Neutrophil (primary cell): ENCODE results near the gene GNAS-AS1.
"Not testable (repeated sequence)": the region's sequence is repeated elsewhere in the genome, so short reads cannot be mapped to it uniquely, and the experiment has no call there.

Source experiments
- H3K27ac ChIP-seq: fragments of 200-600 bp; sonication (generic); 2 replicates; pipeline ENCODE4 v1.5.1; 2016; ENCODE audit warnings: mild to moderate bottlenecking, moderate library complexity
- H3K27me3 ChIP-seq: fragments of 200-600 bp; sonication (generic); 2 replicates; pipeline ENCODE4 v1.6.0; 2016; ENCODE audit warnings: mild to moderate bottlenecking
- H3K36me3 ChIP-seq: fragments of 200-600 bp; sonication (generic); 2 replicates; pipeline ENCODE4 v1.5.1; 2017
- H3K4me1 ChIP-seq, 2 experiments: fragments of 200-600 bp in 1 of 2; sonication (generic) in 1 of 2; 1 replicate in 1 of 2; 2 replicates in 1 of 2; pipeline versions ENCODE4 v1.5.1 to v1.6.1; 2013 to 2016; ENCODE audit warnings: low read depth in 1 of 2, low read length in 1 of 2, mild to moderate bottlenecking in 1 of 2, moderate library complexity in 1 of 2; ENCODE audit not compliant: control insufficient read depth in 1 of 2, insufficient read depth in 1 of 2
- H3K4me3 ChIP-seq, 2 experiments: fragments of 200-600 bp in 1 of 2; sonication (generic) in 1 of 2; 1 replicate in 1 of 2; 2 replicates in 1 of 2; pipeline ENCODE4 v1.5.1; 2013 to 2016; ENCODE audit warnings: low read depth in 1 of 2, low read length in 1 of 2, mild to moderate bottlenecking in 1 of 2, moderate library complexity in 1 of 2
- H3K9me3 ChIP-seq: fragments of 200-600 bp; sonication (generic); 2 replicates; pipeline ENCODE4 v1.5.1; 2016
- TF ChIP-seq, protein P1 (sequence below): fragments of 200-600 bp; sonication (generic); IDR thresholded peaks from 2 replicates; pipeline ENCODE4 v1.5.1; 2016; ENCODE audit warnings: antibody characterized with exemption

Gene GNAS-AS1

DNA sequence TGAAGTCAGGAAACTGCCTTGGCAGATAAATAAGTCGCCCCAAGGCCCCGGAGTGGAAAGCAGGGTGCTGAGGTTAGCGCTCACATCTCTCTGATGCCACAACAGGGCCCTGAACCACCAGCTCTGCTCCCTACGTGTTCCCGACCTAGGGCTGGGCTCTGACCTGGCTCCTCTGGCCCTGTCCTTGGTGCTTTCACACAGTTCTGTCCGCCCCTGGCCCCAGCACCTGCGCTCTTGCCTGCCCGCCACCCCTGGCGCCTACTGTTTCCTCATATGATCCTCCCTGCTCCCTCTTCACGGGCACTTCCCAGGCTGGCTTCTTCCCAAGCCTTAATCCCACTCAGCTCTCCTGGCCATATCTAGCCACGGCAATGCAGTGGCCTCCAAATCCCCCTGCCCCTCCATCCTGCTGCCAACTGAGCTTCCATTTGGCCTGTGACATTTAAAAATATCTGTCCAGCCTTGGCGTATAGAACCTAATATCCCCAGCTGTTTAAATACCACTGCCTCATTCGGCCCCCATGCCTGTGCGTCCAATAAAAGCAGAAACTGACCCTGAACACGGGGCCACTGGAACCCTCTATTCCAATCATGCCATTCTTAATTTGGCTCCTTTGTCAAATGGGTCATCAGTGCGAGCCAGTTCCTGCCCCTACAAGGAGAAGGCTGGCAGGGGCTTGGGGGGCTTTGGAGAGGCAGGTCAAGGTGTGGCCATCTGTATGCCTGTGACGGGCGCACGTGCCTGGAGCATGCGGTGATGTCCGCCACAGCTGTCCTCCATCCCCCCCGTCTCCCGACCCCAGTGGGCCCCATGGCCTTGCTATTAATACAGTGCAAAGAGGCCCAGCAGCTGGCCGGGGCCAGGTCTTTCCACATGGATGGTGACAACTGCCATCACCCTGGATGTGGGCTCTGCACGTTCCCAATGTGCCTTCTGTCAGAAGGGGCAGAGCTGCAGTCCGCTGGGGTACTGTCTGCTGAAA is 27.7 kb downstream of the GNAS-AS1 start:
- Histone ChIP-seq H3K36me3 (no peaks in the 10 kb centered on the region), H3K27ac (no peak overlapping the region), H3K4me1 (no peaks in the 10 kb centered on the region), H3K9me3 (no peaks in the 10 kb centered on the region), H3K4me3 (no peak overlapping the region), H3K27me3 (no peaks in the 10 kb centered on the region)
- TF ChIP-seq, protein P1, sequence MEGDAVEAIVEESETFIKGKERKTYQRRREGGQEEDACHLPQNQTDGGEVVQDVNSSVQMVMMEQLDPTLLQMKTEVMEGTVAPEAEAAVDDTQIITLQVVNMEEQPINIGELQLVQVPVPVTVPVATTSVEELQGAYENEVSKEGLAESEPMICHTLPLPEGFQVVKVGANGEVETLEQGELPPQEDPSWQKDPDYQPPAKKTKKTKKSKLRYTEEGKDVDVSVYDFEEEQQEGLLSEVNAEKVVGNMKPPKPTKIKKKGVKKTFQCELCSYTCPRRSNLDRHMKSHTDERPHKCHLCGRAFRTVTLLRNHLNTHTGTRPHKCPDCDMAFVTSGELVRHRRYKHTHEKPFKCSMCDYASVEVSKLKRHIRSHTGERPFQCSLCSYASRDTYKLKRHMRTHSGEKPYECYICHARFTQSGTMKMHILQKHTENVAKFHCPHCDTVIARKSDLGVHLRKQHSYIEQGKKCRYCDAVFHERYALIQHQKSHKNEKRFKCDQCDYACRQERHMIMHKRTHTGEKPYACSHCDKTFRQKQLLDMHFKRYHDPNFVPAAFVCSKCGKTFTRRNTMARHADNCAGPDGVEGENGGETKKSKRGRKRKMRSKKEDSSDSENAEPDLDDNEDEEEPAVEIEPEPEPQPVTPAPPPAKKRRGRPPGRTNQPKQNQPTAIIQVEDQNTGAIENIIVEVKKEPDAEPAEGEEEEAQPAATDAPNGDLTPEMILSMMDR = no peak

DNA sequence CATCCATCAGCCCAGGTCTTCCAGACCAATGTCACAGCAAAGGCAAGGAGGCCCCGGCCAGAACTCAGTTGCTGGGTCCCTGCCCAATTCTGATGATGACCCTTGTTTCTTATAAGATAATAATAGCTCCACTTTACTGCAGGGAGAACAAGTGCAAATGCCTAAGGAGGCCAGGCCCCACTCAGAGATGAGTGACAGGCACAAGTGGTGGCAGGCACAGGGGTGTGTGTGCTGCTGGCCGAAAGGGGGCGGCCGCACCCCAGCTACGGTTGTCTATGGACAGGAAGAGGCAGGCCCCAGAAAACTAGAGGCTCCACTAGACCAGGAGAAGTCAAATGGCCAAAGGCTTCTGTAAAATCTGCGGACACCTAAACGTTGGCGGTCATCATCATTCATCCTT is 28.6 kb downstream of the GNAS-AS1 start:
- Histone ChIP-seq H3K4me1 (no peaks in the 10 kb centered on the region), H3K27ac (no peak overlapping the region), H3K4me3 (no peak overlapping the region), H3K9me3 (no peaks in the 10 kb centered on the region), H3K36me3 (no peaks in the 10 kb centered on the region), H3K27me3 (no peaks in the 10 kb centered on the region)
- TF ChIP-seq, protein P1 = no peak

DNA sequence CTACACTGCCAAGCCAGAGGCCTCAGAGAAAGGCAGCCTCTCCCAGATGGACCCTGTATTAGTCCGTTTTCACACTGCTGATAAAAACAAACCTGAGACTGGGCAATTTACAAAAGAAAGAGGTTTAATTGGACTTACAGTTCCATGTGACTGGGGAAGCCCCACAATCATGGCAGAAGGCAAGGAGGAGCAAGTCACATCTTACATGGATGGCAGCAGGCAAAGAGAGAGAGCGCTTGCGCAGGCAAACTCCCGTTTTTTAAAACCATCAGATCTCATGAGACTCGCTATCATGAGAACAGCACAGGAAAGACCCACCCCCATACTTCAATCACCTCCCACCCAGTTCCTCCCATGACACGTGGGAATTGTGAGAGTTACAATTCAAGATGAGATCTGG is 30.2 kb downstream of the GNAS-AS1 start:
- not testable (repeated sequence) for H3K9me3 ChIP-seq, H3K27ac ChIP-seq, H3K27me3 ChIP-seq, H3K36me3 ChIP-seq, H3K4me1 ChIP-seq, H3K4me3 ChIP-seq

DNA sequence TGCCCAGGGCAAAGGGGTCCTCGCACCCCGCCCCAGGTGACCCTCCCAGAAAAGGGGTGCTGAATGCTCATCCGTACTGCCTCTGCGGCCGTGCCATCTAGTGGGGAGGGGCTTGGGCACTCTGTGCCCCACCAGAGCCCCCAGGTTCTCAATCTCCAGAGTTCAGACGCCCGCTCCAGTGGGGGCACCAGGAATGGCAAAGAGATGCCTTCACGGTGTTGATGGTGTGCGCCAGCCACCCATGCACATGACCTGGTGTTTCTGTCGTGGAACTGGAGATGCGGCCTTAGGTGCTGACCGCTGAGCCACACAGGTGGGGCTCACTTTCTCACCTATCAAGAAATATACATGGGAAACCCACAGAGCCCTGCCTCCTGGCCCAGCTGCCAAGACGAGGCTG is 30.8 kb downstream of the GNAS-AS1 start:
- TF ChIP-seq, protein P1 = no peak
- no peaks in the 10 kb centered on the region for H3K36me3 ChIP-seq
- no peaks in the 10 kb centered on the region for H3K9me3 ChIP-seq
- no peak overlapping the region for H3K27ac ChIP-seq
- no peaks in the 10 kb centered on the region for H3K4me1 ChIP-seq
- H3K4me3 ChIP-seq = no peak overlapping the region
- no peaks in the 10 kb centered on the region for H3K27me3 ChIP-seq

DNA sequence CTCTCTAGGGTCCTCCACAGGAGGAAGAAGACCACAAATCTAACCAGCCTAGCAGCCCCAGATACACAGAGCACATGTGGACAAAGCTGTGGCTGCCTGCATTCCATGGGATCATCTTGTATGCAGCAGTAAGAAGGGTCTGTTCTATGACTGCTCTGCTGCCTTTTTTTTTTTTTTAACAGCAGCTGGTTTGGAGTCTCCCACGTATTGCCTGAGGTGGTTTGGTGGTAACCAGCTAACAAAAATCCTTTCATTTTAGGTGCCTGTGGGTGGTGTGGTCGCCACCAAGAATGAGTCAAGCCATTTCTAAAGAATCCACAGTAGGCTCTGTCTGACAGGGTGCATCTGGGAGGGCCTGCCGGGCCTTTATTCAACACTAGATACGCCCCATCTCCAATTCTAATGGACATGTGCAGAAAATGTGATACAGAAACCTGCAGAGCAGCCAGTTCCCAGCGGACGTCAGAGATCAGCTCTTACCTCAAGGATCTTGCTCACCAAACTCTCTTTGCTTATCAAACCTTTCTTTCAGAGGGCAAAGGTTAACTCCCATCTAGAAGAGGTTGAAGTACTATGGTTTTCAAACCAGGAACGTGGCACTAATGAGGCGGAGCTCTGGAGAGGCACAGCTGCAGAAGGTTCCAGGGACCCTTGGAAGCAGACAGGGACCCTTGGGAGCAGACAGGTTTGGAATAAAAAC is 32.0 kb downstream of the GNAS-AS1 start:
- no peaks in the 10 kb centered on the region for H3K4me1 ChIP-seq
- H3K27me3 ChIP-seq = no peaks in the 10 kb centered on the region
- TF ChIP-seq, protein P1 = no peak

DNA sequence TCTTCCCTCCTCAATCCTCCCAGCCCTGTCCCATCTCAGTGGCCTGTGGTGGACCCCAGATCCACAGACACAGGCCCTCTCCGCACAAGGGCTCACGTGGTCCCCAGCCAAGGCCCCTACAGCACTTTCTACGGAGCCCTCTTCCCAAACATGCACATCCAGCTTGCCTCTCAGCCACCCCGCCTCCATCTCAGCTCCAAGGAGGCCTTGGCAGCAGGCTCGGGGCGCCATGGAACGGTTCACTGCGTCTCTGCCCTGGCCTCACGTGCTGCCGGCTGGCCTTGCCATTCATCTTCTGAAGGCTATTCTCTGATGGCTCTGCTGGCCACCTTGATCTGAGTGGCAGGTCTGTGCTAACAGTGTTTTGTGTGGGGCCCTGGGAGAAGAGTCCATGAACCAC is 33.0 kb downstream of the GNAS-AS1 start:
- Histone ChIP-seq H3K27me3 (no peaks in the 10 kb centered on the region), H3K4me3 (no peak overlapping the region), H3K27ac (no peak overlapping the region), H3K36me3 (no peaks in the 10 kb centered on the region), H3K9me3 (no peaks in the 10 kb centered on the region), H3K4me1 (no peaks in the 10 kb centered on the region)
- TF ChIP-seq, protein P1 = no peak

More for the DNA sequence above, 32.0 kb downstream of the GNAS-AS1 start:
- no peak overlapping the region for H3K4me3 ChIP-seq
- H3K9me3 ChIP-seq = no peaks in the 10 kb centered on the region
- no peaks in the 10 kb centered on the region for H3K36me3 ChIP-seq
- no peak overlapping the region for H3K27ac ChIP-seq
